GM18499 (cell line): ENCODE results near the gene ADAM15.

Source experiments
- ATAC-seq: cut with Tn5 transposase; IDR thresholded peaks from one replicate; pipeline ENCODE4 v1.9.1; 2021; ENCODE audit warnings: moderate number of reproducible peaks; ENCODE audit not compliant: insufficient read depth, unreplicated experiment

The ADAM15 gene

GRCh38 chr1:155012026-155012546 is 39.0 kb upstream of the ADAM15 start:
- no peak for ATAC-seq

- no peak for ATAC-seq
Measured at GRCh38 chr1:155012776-155013602, 38.1 kb upstream of the ADAM15 start.

- no peak for ATAC-seq
Measured at GRCh38 chr1:155013632-155014031, 37.5 kb upstream of the ADAM15 start.

GRCh38 chr1:155014709-155015508 is 36.2 kb upstream of the ADAM15 start:
- ATAC-seq = no peak

GRCh38 chr1:155015527-155016230 is 35.4 kb upstream of the ADAM15 start:
- no peak for ATAC-seq

GRCh38 chr1:155016231-155016831 is 34.8 kb upstream of the ADAM15 start:
- no peak for ATAC-seq

- ATAC-seq = no peak
Measured at GRCh38 chr1:155017041-155017945, 33.8 kb upstream of the ADAM15 start.

- ATAC-seq = no peak
Measured at GRCh38 chr1:155017946-155018316, 33.2 kb upstream of the ADAM15 start.

GRCh38 chr1:155018617-155019348 is 32.3 kb upstream of the ADAM15 start:
- ATAC-seq = no peak

- ATAC-seq = no peak
Measured at GRCh38 chr1:155019377-155020245, 31.5 kb upstream of the ADAM15 start.

GRCh38 chr1:155022136-155022926 is 28.8 kb upstream of the ADAM15 start:
- no peak for ATAC-seq

GRCh38 chr1:155022927-155023236 is 28.2 kb upstream of the ADAM15 start:
- ATAC-seq = no peak

GRCh38 chr1:155023627-155024026 is 27.5 kb upstream of the ADAM15 start:
- ATAC-seq = no peak

- no peak for ATAC-seq
Measured at GRCh38 chr1:155024315-155024714, 26.8 kb upstream of the ADAM15 start.

GRCh38 chr1:155026154-155026553 is 25.0 kb upstream of the ADAM15 start:
- no peak for ATAC-seq

- ATAC-seq = no peak
Measured at GRCh38 chr1:155026588-155026987, 24.5 kb upstream of the ADAM15 start.
